SH-SY5Y (cell line): ENCODE data around the gene GRIN3B.

ENCODE experiments used
- GATA2 ChIP-seq: IDR thresholded peaks from 2 replicates; pipeline ENCODE4 v1.6.1; 2011; ENCODE audit warnings: mild to moderate bottlenecking, low read depth, low read length
- GATA3 ChIP-seq: IDR thresholded peaks from 2 replicates; pipeline ENCODE4 v1.6.1; 2011; ENCODE audit warnings: low read depth, mild to moderate bottlenecking, low read length, moderate library complexity

- no peak for TF ChIP-seq GATA3
- no peak for TF ChIP-seq GATA2
Measured at GRCh38 chr19:1012334-1012733, 12.1 kb downstream of the GRIN3B start.
